ENCODE results near the gene CTDP1. TPM values are rescaled to one million over a fixed set of nuclear protein-coding genes. Genes with fewer than 3 reads are reported as not detected.
A peak's percentile ranks its signal among the peaks of the same experiment; 100 is the strongest.

Gene CTDP1
- total RNA-seq, 1 experiment from 2014 or later = 20.3 TPM

DNA sequence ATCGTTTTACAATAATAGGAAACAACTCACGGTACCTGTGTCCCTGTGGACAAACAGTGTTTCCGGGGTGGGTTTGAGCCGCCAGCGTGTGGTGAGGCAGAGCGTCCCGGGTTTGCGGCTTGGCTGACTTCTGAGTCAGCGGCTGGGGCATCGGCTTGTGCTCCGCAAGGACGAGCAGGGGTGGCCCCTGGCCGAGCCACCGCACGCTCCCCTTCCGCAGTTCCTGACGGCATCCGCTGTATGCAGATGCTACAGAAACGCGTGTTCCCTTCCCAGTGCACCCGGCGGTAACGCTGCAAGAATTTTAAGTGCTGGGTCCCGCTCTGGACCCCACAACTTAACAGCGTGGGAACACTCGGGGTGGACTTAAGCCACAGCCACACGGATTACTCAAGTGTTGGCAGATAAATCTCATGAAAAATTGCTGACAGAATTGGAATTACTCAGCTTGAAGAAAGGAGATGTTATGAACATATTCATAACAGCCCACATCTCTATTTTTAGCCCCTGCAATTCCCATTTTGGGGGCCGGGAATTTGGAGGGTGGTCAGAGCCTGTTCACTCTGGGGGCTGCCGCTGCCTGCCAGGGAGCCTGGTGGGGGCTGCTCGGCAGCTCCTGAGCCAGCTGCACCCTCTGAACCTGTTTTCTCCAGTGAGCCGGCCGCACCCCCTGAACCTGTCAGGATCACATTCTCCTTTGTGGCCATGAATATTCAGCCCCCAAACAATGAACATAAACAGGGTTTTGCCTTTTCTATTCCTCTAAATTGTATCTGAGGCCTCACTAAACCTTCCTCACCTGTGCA, 105.6 kb downstream of the CTDP1 start:
- no peaks in the 10 kb centered on the region for H3K27me3 Mint-ChIP-seq (ENCODE audit: insufficient read depth, unreplicated experiment)
- no peak for DNase-seq (ENCODE audit: unreplicated experiment)
- H3K9me3 Mint-ChIP-seq (ENCODE audit: unreplicated experiment) = no peaks in the 10 kb centered on the region
- intact Hi-C loops (cut with micrococcal nuclease) = no loop called here
- H3K4me3 Mint-ChIP-seq (ENCODE audit: unreplicated experiment) = no peak overlapping the region
- TF ChIP-seq, protein P1, sequence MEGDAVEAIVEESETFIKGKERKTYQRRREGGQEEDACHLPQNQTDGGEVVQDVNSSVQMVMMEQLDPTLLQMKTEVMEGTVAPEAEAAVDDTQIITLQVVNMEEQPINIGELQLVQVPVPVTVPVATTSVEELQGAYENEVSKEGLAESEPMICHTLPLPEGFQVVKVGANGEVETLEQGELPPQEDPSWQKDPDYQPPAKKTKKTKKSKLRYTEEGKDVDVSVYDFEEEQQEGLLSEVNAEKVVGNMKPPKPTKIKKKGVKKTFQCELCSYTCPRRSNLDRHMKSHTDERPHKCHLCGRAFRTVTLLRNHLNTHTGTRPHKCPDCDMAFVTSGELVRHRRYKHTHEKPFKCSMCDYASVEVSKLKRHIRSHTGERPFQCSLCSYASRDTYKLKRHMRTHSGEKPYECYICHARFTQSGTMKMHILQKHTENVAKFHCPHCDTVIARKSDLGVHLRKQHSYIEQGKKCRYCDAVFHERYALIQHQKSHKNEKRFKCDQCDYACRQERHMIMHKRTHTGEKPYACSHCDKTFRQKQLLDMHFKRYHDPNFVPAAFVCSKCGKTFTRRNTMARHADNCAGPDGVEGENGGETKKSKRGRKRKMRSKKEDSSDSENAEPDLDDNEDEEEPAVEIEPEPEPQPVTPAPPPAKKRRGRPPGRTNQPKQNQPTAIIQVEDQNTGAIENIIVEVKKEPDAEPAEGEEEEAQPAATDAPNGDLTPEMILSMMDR (IDR thresholded peaks at IDR 0.05; ENCODE audit: unreplicated experiment) = no peak
- no TSS peak for BruUV-seq (replicated peaks)
- ChIA-PET POLR2A (no interaction called here), CTCF (no interaction called here)
- H3K4me1 Mint-ChIP-seq (ENCODE audit: insufficient read depth, unreplicated experiment) = peaks cover 1% of the 10 kb centered on the region
- H3K36me3 Mint-ChIP-seq (ENCODE audit: insufficient read depth, unreplicated experiment) = no peaks in the 10 kb centered on the region
- H3K27ac Mint-ChIP-seq (ENCODE audit: low read depth, unreplicated experiment) = no peak overlapping the region

DNA sequence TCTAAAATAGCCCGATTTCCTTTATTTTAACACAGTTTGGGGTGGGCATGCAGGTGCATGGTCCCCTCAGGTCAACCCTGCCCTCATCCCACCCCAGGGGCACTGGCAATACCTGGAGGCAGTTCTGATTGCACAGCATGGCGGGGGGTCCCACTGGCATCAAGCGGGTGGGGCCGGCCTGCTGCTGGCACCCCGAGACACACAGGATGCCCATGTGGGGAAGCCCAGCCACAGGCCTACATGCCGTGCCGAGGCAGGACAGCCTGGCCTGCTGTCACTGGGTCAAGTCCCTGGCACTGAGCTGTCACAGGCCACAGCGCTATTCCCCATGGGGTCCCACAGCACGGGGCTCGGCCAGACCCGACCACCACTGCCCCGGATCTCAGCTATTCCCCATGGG, 106.2 kb downstream of the CTDP1 start:
- no peaks in the 10 kb centered on the region for H3K9me3 Mint-ChIP-seq (ENCODE audit: unreplicated experiment)
- no TSS peak for BruUV-seq (replicated peaks)
- H3K27me3 Mint-ChIP-seq (ENCODE audit: insufficient read depth, unreplicated experiment) = no peaks in the 10 kb centered on the region
- H3K4me1 Mint-ChIP-seq (ENCODE audit: insufficient read depth, unreplicated experiment) = peaks cover 8% of the 10 kb centered on the region
- H3K27ac Mint-ChIP-seq (ENCODE audit: low read depth, unreplicated experiment) = no peak overlapping the region
- no peak for DNase-seq (ENCODE audit: unreplicated experiment)
- ChIA-PET CTCF (no interaction called here), POLR2A (no interaction called here)
- no peaks in the 10 kb centered on the region for H3K36me3 Mint-ChIP-seq (ENCODE audit: insufficient read depth, unreplicated experiment)
- no peak overlapping the region for H3K4me3 Mint-ChIP-seq (ENCODE audit: unreplicated experiment)
- intact Hi-C loops (cut with micrococcal nuclease) = no loop called here
- TF ChIP-seq, protein P1 (IDR thresholded peaks at IDR 0.05; ENCODE audit: unreplicated experiment) = no peak

DNA sequence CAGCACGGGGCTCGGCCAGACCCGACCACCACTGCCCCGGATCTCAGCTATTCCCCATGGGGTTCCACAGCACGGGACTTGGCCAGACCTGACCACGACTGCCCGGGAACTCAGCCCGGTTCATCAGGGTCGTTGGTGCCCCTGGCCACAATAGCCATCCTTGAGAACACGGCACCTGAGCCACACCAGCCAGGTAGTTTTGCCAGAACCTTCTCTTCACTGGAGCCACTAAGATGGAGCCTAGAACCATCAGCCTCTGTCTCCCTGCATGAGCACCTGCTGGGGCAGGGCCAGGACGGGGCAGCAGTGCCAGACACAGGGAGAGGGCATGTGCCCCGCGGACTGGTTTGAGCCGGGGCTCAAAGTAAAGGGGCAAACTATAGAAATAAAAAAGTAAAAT, 106.7 kb downstream of the CTDP1 start:
- H3K9me3 Mint-ChIP-seq (ENCODE audit: unreplicated experiment) = no peaks in the 10 kb centered on the region
- TF ChIP-seq, protein P1 (IDR thresholded peaks at IDR 0.05; ENCODE audit: unreplicated experiment) = no peak
- BruUV-seq (replicated peaks) = no TSS peak
- ChIA-PET POLR2A (no interaction called here), CTCF (no interaction called here)
- intact Hi-C loops (cut with micrococcal nuclease) = no loop called here
- no peak overlapping the region for H3K4me3 Mint-ChIP-seq (ENCODE audit: unreplicated experiment)
- H3K27ac Mint-ChIP-seq (ENCODE audit: low read depth, unreplicated experiment) = no peak overlapping the region
- no peaks in the 10 kb centered on the region for H3K27me3 Mint-ChIP-seq (ENCODE audit: insufficient read depth, unreplicated experiment)
- H3K36me3 Mint-ChIP-seq (ENCODE audit: insufficient read depth, unreplicated experiment) = no peaks in the 10 kb centered on the region
- peaks cover 13% of the 10 kb centered on the region for H3K4me1 Mint-ChIP-seq (ENCODE audit: insufficient read depth, unreplicated experiment)
- no peak for DNase-seq (ENCODE audit: unreplicated experiment)

GRCh38 chr18:79786786-79787526, 107.4 kb downstream of the CTDP1 start:
- H3K9me3 Mint-ChIP-seq (ENCODE audit: unreplicated experiment) = no peaks in the 10 kb centered on the region
- CTCF ChIA-PET = no interaction called here
- TF ChIP-seq, protein P1 (IDR thresholded peaks at IDR 0.05; ENCODE audit: unreplicated experiment) = no peak
- DNase-seq (ENCODE audit: unreplicated experiment) = peak; percentile 83
- no peak overlapping the region for H3K4me3 Mint-ChIP-seq (ENCODE audit: unreplicated experiment)
- no peaks in the 10 kb centered on the region for H3K36me3 Mint-ChIP-seq (ENCODE audit: insufficient read depth, unreplicated experiment)
- peaks cover 19% of the 10 kb centered on the region for H3K4me1 Mint-ChIP-seq (ENCODE audit: insufficient read depth, unreplicated experiment)
- POLR2A ChIA-PET = no interaction called here
- no peak overlapping the region for H3K27ac Mint-ChIP-seq (ENCODE audit: low read depth, unreplicated experiment)
- intact Hi-C loops (cut with micrococcal nuclease) = no loop called here
- H3K27me3 Mint-ChIP-seq (ENCODE audit: insufficient read depth, unreplicated experiment) = no peaks in the 10 kb centered on the region
- BruUV-seq (replicated peaks) = no TSS peak
